ENCODE measurements around the gene MED27.
"Not testable (repeated sequence)": the region's sequence is repeated elsewhere in the genome, so short reads cannot be mapped to it uniquely, and the experiment has no call there.

Gene MED27

GRCh38 chr9:132014218-132014805, 65.4 kb downstream of the MED27 start:
- DNase-seq: no peak

- no peak for DNase-seq
These were observed 66.8 kb downstream of the MED27 start for GRCh38 chr9:132012704-132013357.

- DNase-seq: no peak
These were observed 67.8 kb downstream of the MED27 start for GRCh38 chr9:132011896-132012295.

- no peak for DNase-seq
These were observed 68.4 kb downstream of the MED27 start for GRCh38 chr9:132011309-132011708.

- DNase-seq: not testable (repeated sequence)
These were observed 69.5 kb downstream of the MED27 start for GRCh38 chr9:132010201-132010600.

- DNase-seq: no peak
These were observed 70.5 kb downstream of the MED27 start for GRCh38 chr9:132008855-132009812.

GRCh38 chr9:132008184-132008803, 71.4 kb downstream of the MED27 start:
- DNase-seq: no peak

- DNase-seq: no peak
These were observed 72.2 kb downstream of the MED27 start for GRCh38 chr9:132007371-132008025.

GRCh38 chr9:132006677-132007370, 72.8 kb downstream of the MED27 start:
- peak; percentile 24 for DNase-seq

- DNase-seq: no peak
These were observed 73.8 kb downstream of the MED27 start for GRCh38 chr9:132005899-132006298.

- no peak for DNase-seq
These were observed 75.3 kb downstream of the MED27 start for GRCh38 chr9:132004323-132004722.

- no peak for DNase-seq
These were observed 75.8 kb downstream of the MED27 start for GRCh38 chr9:132003896-132004295.

GRCh38 chr9:132003319-132003704, 76.4 kb downstream of the MED27 start:
- DNase-seq: no peak

- no peak for DNase-seq
These were observed 76.9 kb downstream of the MED27 start for GRCh38 chr9:132002643-132003318.

- no peak for DNase-seq
These were observed 78.1 kb downstream of the MED27 start for GRCh38 chr9:132001567-132001966.

GRCh38 chr9:132000659-132001058, 79.0 kb downstream of the MED27 start:
- no peak for DNase-seq

GRCh38 chr9:131999692-132000551, 79.7 kb downstream of the MED27 start:
- DNase-seq: no peak

GRCh38 chr9:131997779-131998178, 81.9 kb downstream of the MED27 start:
- no peak for DNase-seq

GRCh38 chr9:131997076-131997475, 82.6 kb downstream of the MED27 start:
- no peak for DNase-seq

- DNase-seq: no peak
These were observed 84.3 kb downstream of the MED27 start for GRCh38 chr9:131995382-131995781.

Measured in NCI-H82 (cell line).